WI38 (cell line): Measurements from ENCODE around the gene C19orf33.

Experiments
- H3K4me3 ChIP-seq: 2 replicates; pipeline ENCODE4 v1.5.1; 2011; ENCODE audit warnings: low read depth, mild to moderate bottlenecking, control low read depth, low read length
- TF ChIP-seq, protein P1 (sequence below): IDR thresholded peaks from 2 replicates; pipeline ENCODE4 v1.5.1; 2012; ENCODE audit warnings: low read depth, mild to moderate bottlenecking, control low read depth, low read length

The C19orf33 gene

DNA sequence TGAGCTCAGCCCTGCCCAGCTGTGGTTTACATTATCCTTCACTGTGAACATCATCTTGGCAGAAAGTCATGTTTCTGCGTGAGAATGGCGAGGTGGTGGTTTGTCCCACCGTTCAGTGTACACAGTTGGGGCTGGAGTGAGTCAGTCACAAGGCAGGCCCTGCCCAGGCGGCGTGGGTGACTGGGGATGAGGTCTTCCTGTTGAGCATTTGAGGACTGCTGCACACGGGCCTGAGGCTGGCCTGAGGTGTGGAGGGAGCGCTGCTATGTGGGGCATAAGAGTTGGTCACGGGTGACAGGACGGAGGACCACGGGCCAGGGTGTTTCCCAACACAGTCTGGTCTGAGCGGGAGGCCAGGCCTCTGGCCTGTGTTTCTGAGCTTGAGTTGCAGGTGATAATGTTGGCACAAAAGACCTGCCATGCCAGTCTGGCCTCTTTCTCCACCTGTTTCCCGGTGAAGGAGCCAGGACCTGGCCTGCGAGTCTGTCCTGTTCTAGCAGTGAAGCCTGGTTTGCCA is 13.4 kb upstream of the C19orf33 start:
- TF ChIP-seq, protein P1, sequence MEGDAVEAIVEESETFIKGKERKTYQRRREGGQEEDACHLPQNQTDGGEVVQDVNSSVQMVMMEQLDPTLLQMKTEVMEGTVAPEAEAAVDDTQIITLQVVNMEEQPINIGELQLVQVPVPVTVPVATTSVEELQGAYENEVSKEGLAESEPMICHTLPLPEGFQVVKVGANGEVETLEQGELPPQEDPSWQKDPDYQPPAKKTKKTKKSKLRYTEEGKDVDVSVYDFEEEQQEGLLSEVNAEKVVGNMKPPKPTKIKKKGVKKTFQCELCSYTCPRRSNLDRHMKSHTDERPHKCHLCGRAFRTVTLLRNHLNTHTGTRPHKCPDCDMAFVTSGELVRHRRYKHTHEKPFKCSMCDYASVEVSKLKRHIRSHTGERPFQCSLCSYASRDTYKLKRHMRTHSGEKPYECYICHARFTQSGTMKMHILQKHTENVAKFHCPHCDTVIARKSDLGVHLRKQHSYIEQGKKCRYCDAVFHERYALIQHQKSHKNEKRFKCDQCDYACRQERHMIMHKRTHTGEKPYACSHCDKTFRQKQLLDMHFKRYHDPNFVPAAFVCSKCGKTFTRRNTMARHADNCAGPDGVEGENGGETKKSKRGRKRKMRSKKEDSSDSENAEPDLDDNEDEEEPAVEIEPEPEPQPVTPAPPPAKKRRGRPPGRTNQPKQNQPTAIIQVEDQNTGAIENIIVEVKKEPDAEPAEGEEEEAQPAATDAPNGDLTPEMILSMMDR, result no peak
- no peak overlapping the region for H3K4me3 ChIP-seq

DNA sequence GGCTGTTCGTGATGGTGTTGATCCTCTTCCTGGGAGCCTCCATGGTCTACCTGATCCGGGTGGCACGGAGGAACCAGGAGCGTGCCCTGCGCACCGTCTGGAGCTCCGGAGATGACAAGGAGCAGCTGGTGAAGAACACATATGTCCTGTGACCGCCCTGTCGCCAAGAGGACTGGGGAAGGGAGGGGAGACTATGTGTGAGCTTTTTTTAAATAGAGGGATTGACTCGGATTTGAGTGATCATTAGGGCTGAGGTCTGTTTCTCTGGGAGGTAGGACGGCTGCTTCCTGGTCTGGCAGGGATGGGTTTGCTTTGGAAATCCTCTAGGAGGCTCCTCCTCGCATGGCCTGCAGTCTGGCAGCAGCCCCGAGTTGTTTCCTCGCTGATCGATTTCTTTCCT is 12.2 kb upstream of the C19orf33 start:
- TF ChIP-seq, protein P1, result no peak
- no peak overlapping the region for H3K4me3 ChIP-seq

DNA sequence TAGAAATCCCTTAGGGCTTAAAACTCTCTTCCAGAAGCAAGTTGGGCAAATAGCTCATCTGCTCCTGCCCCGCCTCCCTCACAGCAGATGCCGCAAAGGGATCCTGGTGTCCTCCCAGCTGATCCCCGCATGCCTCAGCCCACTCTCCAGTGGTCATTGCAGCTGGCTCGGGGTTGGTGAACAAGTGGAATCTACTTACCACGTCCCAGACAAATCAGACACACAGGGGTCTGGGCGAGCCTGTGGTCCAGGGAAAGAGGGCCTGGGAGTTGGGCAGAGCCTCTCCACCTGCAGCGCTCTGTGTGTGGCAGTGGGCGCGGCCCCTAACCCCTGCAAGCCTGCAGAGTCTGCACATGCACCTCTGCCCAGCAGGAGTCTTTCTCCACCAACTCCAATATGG is 10.8 kb upstream of the C19orf33 start:
- TF ChIP-seq, protein P1, result no peak
- no peak overlapping the region for H3K4me3 ChIP-seq

DNA sequence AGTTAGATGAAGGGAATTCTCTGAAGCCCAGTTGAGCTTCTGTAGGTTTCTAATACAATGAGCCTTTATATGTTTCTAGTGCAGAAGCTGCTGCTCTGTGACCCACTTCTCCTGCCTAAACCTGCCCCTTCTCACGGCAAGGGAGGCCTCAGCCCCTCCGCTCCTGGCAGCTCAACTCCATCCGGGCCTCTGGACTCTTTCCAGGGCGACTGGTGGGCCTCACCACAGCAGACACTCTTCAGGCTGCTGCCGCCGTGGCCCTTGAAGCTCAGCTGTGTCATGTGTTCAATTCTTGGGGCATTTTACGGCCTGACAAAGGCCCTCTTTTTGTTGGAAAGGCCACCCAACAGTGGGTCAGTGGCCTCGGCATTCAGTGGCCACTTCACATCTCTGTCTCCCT is 10.0 kb upstream of the C19orf33 start:
- no peak overlapping the region for H3K4me3 ChIP-seq
- TF ChIP-seq, protein P1, result no peak

DNA sequence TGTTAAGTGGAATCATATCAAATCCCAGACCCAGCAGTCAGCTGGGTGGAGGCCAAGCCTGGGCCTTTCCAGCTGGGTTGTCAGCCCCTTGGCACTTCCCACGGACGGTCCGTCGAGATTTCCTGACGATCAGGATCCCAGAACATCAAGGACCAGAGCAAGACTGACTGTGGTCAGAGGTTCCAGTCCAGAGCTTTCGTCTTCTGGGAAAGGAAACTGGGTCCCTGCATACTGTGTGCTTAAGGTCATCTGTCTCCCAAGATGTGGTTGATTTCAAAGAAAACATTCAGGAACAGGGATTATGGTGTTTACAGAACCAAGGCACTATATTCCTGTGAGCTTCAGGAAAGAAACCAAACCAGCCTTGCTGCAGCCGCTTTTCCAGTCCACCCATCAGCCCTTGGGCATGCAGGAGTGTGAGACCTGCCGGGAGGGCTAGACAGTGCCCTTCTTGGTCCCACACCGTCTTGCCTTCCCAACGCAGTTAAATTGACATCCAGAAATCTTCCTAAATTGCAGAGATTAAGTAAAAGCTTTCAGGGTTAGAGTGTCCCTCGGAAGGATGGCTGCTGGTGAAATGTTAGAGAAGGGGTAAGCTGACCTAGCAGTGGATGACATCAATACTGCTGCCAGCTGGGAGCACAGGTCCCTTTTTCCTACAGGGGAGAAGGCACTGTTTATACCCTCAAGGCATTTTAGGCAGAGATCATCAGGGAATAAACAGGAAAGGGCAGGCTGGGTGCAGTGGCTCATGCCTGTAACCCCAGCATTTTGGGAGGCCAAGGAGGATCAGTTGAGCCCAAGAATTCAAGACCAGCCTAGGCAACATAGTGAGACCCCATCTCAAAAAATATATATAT is 5.0 kb upstream of the C19orf33 start:
- TF ChIP-seq, protein P1, result no peak
- no peak overlapping the region for H3K4me3 ChIP-seq

DNA sequence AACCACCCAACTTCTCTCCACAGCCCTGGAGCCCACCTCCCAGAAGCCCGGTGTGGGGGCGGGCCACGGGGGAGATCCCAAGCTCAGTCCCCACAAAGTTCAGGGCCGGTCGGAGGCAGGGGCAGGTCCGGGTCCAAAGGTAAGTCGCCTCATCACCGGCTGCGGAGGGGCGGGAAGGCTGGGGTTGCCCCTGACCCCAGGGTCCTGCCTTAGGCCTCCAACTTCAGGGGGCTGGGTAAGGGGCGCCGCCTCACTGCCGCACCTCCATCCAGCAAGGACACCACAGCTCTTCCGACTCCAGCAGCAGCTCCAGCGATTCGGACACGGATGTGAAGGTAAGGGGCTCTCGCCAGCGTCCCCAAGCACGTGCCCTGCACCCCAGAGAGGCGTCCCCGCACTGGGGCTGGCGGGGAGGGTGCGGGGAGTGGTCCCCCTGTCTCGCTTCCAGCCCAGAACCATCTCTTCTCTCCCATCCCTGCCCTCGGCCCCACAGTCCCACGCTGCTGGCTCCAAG is 358 bp downstream of the C19orf33 start:
- no peak overlapping the region for H3K4me3 ChIP-seq
- TF ChIP-seq, protein P1, result no peak

DNA sequence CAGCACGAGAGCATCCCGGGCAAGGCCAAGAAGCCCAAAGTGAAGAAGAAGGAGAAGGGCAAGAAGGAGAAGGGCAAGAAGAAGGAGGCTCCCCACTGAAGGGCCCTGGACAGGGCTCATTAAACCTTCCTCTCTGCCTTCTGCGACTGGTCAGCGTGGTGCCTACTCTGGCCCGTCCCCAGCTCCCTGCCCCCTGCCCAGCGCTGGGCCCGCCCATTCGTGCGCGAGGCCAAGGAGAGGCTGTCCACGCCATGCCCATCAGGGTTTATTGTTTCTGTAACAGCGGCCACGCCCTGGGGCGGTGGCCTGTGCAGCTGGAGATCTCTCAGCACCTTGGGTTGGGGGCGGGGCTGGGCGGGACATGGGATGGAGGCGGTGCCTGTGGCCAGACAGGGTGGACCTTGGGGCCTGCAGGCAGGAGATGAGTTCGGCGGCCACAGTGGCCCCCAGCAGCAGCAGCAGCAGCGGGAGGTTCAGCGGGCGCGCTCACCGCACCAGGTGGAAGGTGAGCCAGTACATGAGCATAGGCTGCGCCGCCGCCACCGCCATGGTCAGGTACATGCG is 897 bp downstream of the C19orf33 start:
- no peak overlapping the region for H3K4me3 ChIP-seq
- TF ChIP-seq, protein P1, result no peak
